Spinal cord (tissue), 10 donors: Measurements from ENCODE around the gene SCIN. TPM values are rescaled to one million over a fixed set of nuclear protein-coding genes. Genes with fewer than 3 reads are reported as not detected.
"Not testable (repeated sequence)": the region's sequence is repeated elsewhere in the genome, so short reads cannot be mapped to it uniquely, and the experiment has no call there.

Source experiments
- DNase-seq, 6 donors: peaks; one replicate each; pipeline versions ENCODE4 v3.0.0 to v3.0.0-alpha.2; 2013 to 2015; ENCODE audit warnings: low spot score in 6 of 6, low read depth in 4 of 6
- H3K27ac ChIP-seq: one replicate; pipeline ENCODE4 v1.5.1; 2013; ENCODE audit warnings: low read depth, low read length, control low read depth
- H3K27me3 ChIP-seq: one replicate; pipeline ENCODE4 v1.6.1; 2013; ENCODE audit warnings: low read length; ENCODE audit not compliant: control insufficient read depth, insufficient read depth
- H3K36me3 ChIP-seq: one replicate; pipeline ENCODE4 v1.6.1; 2013; ENCODE audit warnings: low read length; ENCODE audit not compliant: control insufficient read depth, insufficient read depth
- H3K4me1 ChIP-seq: one replicate; pipeline ENCODE4 v1.6.1; 2013; ENCODE audit warnings: low read length; ENCODE audit not compliant: control insufficient read depth, insufficient read depth
- H3K4me3 ChIP-seq: one replicate; pipeline ENCODE4 v1.5.1; 2013; ENCODE audit warnings: low read depth, low read length, control low read depth
- H3K9me3 ChIP-seq: one replicate; pipeline ENCODE4 v1.6.1; 2013; ENCODE audit warnings: low read length; ENCODE audit not compliant: control insufficient read depth, insufficient read depth
- WGBS: methylation state at CpG from one replicate; pipeline ENCODE4 v1.1.5; 2013; ENCODE audit warnings: missing lambda C conversion rate; ENCODE audit not compliant: insufficient coverage; 5-methylcytosine and 5-hydroxymethylcytosine counted together
- polyA plus RNA-seq, 2 donors: library from polyadenylated mRNA; unstranded; fragments of 120-200 nt; gene quantifications; one replicate each; pipeline ENCODE4 v1.2.1, GENCODE V29; 2013; ENCODE audit not compliant: insufficient read length in 2 of 2
- total RNA-seq, 2 donors: library from RNA; depleted of rRNA in 1 of 2; stranded (reverse); fragments of 120-200 nt in 1 of 2; fragments of >200 nt in 1 of 2; gene quantifications; one replicate each; pipeline versions ENCODE4 v1.2.3 to v1.2.4, GENCODE V29; 2013 to 2014
- donor health status: healthy.

The SCIN gene
- total and polyA plus RNA-seq, 4 donors = 7.5 to 17.0 (median 8.4) TPM

GRCh38 chr7:12543586-12543985, 26.9 kb upstream of the SCIN start:
- no CpG with 5 or more reads among the region's 4 CpGs for WGBS
- Histone ChIP-seq H3K4me1 (no peaks in the 10 kb centered on the region), H3K27ac (no peak overlapping the region), H3K27me3 (no peaks in the 10 kb centered on the region), H3K36me3 (no peaks in the 10 kb centered on the region), H3K4me3 (no peak overlapping the region), H3K9me3 (no peaks in the 10 kb centered on the region)
- DNase-seq = peak in 1 of 6 donors; percentile 7

GRCh38 chr7:12549106-12549505, 21.4 kb upstream of the SCIN start:
- Histone ChIP-seq H3K9me3 (no peaks in the 10 kb centered on the region), H3K27me3 (no peaks in the 10 kb centered on the region), H3K27ac (no peak overlapping the region), H3K4me3 (no peak overlapping the region), H3K4me1 (no peaks in the 10 kb centered on the region), H3K36me3 (no peaks in the 10 kb centered on the region)
- WGBS = 100% methylated on average over 1 of the region's 3 CpGs
- no peak for DNase-seq

GRCh38 chr7:12550956-12551355, 19.6 kb upstream of the SCIN start:
- Histone ChIP-seq H3K27ac (no peak overlapping the region), H3K27me3 (no peaks in the 10 kb centered on the region), H3K4me1 (no peaks in the 10 kb centered on the region), H3K4me3 (no peak overlapping the region), H3K9me3 (no peaks in the 10 kb centered on the region), H3K36me3 (no peaks in the 10 kb centered on the region)
- WGBS = no CpG with 5 or more reads among the region's 4 CpGs
- no peak for DNase-seq

- WGBS = no CpG with 5 or more reads among the region's 1 CpG
- no peaks in the 10 kb centered on the region for H3K27me3 ChIP-seq
- no peaks in the 10 kb centered on the region for H3K9me3 ChIP-seq
- no peaks in the 10 kb centered on the region for H3K36me3 ChIP-seq
- no peak overlapping the region for H3K27ac ChIP-seq
- DNase-seq = no peak
- no peaks in the 10 kb centered on the region for H3K4me1 ChIP-seq
- H3K4me3 ChIP-seq = no peak overlapping the region
Measured at GRCh38 chr7:12552876-12553275, 17.6 kb upstream of the SCIN start.

GRCh38 chr7:12553416-12553815, 17.1 kb upstream of the SCIN start:
- H3K27me3 ChIP-seq = no peaks in the 10 kb centered on the region
- no peak for DNase-seq
- H3K36me3 ChIP-seq = no peaks in the 10 kb centered on the region
- H3K4me1 ChIP-seq = no peaks in the 10 kb centered on the region
- no peak overlapping the region for H3K27ac ChIP-seq
- H3K4me3 ChIP-seq = no peak overlapping the region
- H3K9me3 ChIP-seq = no peaks in the 10 kb centered on the region

- no peak overlapping the region for H3K4me3 ChIP-seq
- no peaks in the 10 kb centered on the region for H3K9me3 ChIP-seq
- WGBS = no CpG with 5 or more reads among the region's 2 CpGs
- DNase-seq = no peak
- H3K27me3 ChIP-seq = no peaks in the 10 kb centered on the region
- no peaks in the 10 kb centered on the region for H3K36me3 ChIP-seq
- H3K4me1 ChIP-seq = no peaks in the 10 kb centered on the region
- no peak overlapping the region for H3K27ac ChIP-seq
Measured at GRCh38 chr7:12554351-12554750, 16.2 kb upstream of the SCIN start.

- no peaks in the 10 kb centered on the region for H3K36me3 ChIP-seq
- no peaks in the 10 kb centered on the region for H3K9me3 ChIP-seq
- no peak for DNase-seq
- no peaks in the 10 kb centered on the region for H3K27me3 ChIP-seq
- H3K4me3 ChIP-seq = no peak overlapping the region
- H3K4me1 ChIP-seq = no peaks in the 10 kb centered on the region
- H3K27ac ChIP-seq = no peak overlapping the region
- 73% methylated on average over 2 of the region's 6 CpGs for WGBS
Measured at GRCh38 chr7:12554872-12555271, 15.6 kb upstream of the SCIN start.

GRCh38 chr7:12555695-12556094, 14.8 kb upstream of the SCIN start:
- H3K9me3 ChIP-seq, DNase-seq, H3K36me3 ChIP-seq, H3K27me3 ChIP-seq, H3K27ac ChIP-seq, H3K4me3 ChIP-seq, H3K4me1 ChIP-seq: not testable (repeated sequence)
- 90% methylated on average over 3 of the region's 6 CpGs for WGBS

- H3K27me3 ChIP-seq, H3K4me3 ChIP-seq, H3K36me3 ChIP-seq, H3K9me3 ChIP-seq, DNase-seq, H3K27ac ChIP-seq, H3K4me1 ChIP-seq: not testable (repeated sequence)
- WGBS = 92% methylated on average over 59 of the region's 60 CpGs
Measured at GRCh38 chr7:12556139-12556792, 14.3 kb upstream of the SCIN start.

- Histone ChIP-seq H3K27me3 (no peaks in the 10 kb centered on the region), H3K4me1 (no peaks in the 10 kb centered on the region), H3K36me3 (no peaks in the 10 kb centered on the region), H3K9me3 (no peaks in the 10 kb centered on the region), H3K27ac (no peak overlapping the region), H3K4me3 (no peak overlapping the region)
- 78% methylated on average over 5 of the region's 7 CpGs for WGBS
- no peak for DNase-seq
Measured at GRCh38 chr7:12557282-12557681, 13.2 kb upstream of the SCIN start.
